Choroid plexus epithelial cell (primary cell): ENCODE measurements around the gene FBXL17.

Experiments used
- DNase-seq: peaks from one replicate; pipeline ENCODE4 v3.0.0-alpha.2; 2010; ENCODE audit warnings: low read depth
- H3K4me3 ChIP-seq: 2 replicates; pipeline ENCODE4 v1.5.1; 2011; ENCODE audit warnings: low read depth, mild to moderate bottlenecking, control low read depth, low read length, moderate library complexity
- CTCF ChIP-seq: conservative IDR thresholded peaks from 2 replicates; pipeline ENCODE4 v1.5.1; 2011; ENCODE audit warnings: low read depth, mild to moderate bottlenecking, control low read depth, inconsistent platforms, low read length, moderate library complexity

Gene FBXL17

GRCh38 chr5:107945061-107945460 lies 436.8 kb downstream of the FBXL17 start:
- no peak for DNase-seq
- TF ChIP-seq CTCF, result no peak
- H3K4me3 ChIP-seq, result no peak overlapping the region

GRCh38 chr5:107943923-107944322 lies 438.0 kb downstream of the FBXL17 start:
- TF ChIP-seq CTCF, result no peak
- no peak overlapping the region for H3K4me3 ChIP-seq
- DNase-seq, result no peak

- no peak for DNase-seq
- no peak for TF ChIP-seq CTCF
- no peak overlapping the region for H3K4me3 ChIP-seq
These were observed 440.9 kb downstream of the FBXL17 start for GRCh38 chr5:107941036-107941435.

GRCh38 chr5:107937651-107938355 lies 444.1 kb downstream of the FBXL17 start:
- no peak overlapping the region for H3K4me3 ChIP-seq
- no peak for DNase-seq
- TF ChIP-seq CTCF, result no peak

GRCh38 chr5:107937204-107937603 lies 444.7 kb downstream of the FBXL17 start:
- DNase-seq, result no peak
- TF ChIP-seq CTCF, result no peak
- no peak overlapping the region for H3K4me3 ChIP-seq

- no peak overlapping the region for H3K4me3 ChIP-seq
- no peak for DNase-seq
These were observed 445.4 kb downstream of the FBXL17 start for GRCh38 chr5:107936515-107936914.

More at GRCh38 chr5:107936515-107936914, 445.4 kb downstream of the FBXL17 start:
- TF ChIP-seq CTCF, result no peak
